Measurements from ENCODE around the gene FBXO3.

Gene FBXO3

DNA sequence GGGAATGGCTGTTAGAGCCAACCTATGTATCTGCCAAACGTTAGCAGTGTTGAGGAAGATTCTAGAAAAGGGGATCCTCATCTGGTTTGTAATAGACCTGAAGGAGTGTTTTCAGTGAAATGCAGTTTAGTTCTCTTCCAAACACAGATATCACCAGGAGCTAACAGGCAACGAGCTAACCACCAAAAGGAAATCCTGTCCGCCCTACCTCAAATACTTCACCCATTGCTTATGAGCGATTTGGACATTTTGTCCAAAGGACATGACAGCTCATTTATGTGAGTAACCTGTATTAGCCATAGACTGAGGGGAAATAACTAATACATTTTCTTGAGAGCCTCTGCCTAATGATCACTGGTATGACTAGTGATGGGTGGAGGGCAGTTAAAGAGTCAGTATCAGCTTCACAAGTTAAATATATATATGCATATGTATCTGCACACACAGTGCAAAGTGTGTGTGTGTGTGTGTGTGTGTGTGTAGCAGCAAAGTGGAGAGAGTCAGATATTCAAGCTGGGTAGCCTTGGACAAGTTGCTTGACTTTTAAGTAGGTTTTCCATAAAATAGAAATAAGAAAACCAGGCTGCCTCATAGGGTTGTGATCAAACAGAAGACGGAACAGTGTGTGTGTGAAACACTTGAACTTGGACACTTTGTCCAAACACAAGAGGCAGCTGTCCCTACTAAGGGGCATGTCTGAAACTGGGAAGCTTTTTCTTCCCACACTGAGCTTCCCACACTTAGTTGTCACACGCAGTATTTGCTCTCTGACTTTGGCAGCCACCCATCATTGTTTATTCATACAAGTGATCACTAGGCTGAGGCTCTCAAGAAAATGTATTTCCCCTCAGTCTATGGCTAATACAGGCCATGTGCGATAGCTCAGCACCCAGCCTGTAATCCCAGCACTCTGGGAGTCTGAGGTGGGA is 72.8 kb downstream of the FBXO3 start:
- TF ChIP-seq, protein P1, sequence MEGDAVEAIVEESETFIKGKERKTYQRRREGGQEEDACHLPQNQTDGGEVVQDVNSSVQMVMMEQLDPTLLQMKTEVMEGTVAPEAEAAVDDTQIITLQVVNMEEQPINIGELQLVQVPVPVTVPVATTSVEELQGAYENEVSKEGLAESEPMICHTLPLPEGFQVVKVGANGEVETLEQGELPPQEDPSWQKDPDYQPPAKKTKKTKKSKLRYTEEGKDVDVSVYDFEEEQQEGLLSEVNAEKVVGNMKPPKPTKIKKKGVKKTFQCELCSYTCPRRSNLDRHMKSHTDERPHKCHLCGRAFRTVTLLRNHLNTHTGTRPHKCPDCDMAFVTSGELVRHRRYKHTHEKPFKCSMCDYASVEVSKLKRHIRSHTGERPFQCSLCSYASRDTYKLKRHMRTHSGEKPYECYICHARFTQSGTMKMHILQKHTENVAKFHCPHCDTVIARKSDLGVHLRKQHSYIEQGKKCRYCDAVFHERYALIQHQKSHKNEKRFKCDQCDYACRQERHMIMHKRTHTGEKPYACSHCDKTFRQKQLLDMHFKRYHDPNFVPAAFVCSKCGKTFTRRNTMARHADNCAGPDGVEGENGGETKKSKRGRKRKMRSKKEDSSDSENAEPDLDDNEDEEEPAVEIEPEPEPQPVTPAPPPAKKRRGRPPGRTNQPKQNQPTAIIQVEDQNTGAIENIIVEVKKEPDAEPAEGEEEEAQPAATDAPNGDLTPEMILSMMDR (IDR thresholded peaks at IDR 0.05; ENCODE audit: unreplicated experiment in 3 of 3): no peak
- H3K36me3 Mint-ChIP-seq (ENCODE audit: low read depth): peaks cover 9% of the 10 kb centered on the region

DNA sequence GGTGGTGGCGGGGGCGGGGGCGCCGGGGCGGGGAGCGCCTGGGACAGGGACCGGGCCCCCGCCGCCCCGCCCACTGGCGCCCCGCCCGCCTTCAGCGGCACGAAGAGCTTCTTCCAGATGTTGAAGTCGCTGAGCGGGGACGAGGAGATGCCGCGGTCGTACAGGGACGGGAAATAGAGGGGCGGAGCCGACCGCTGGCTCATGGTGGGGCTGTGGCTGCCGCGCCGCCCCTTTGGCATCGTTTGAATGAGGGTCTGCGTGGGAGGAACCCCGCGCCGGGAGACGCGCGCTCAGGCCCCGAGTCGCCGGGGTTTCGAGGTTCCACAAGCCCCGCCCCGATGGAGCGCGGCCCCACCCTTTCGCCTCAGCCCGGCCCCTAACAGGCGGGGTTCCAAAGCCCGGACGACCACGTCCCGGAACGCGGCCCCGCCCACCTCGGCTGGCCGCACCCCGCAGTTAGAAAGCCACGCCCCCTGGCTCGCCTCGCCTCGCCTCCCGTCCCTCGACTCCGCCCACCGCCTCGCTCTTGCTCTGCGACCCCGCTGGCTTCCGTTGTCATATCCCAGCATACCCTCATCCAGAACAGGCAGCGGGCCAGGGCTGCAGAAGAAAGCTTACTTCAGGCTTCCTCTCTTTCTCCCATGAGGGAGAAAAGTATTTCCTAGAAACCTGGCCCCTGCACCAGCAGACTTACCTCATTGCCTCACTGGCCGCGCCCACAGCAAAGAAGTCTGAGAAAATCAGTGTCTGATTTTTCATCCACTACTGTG is 73.6 kb downstream of the FBXO3 start, which contains the start of gene C11orf91:
Gene C11orf91, minus strand, starts transcription at position 325 of the 770 bp plus-strand sequence. Its CDS starts 86 bp downstream, at position 239.
- H3K4me3 Mint-ChIP-seq: peak within 1 kb of the TSS; percentile 80 to 85 (median 82)
- peaks cover 2% of the 10 kb centered on the region for H3K36me3 Mint-ChIP-seq (ENCODE audit: low read depth)
- H3K9me3 Mint-ChIP-seq: no peaks in the 10 kb centered on the region
- peak within 1 kb of the TSS; percentile 96 to 98 (median 97) for H3K27ac Mint-ChIP-seq
- peaks cover 32% of the 10 kb centered on the region for H3K4me1 Mint-ChIP-seq
- no peaks in the 10 kb centered on the region for H3K27me3 Mint-ChIP-seq (ENCODE audit: low read depth)
- TF ChIP-seq, protein P1 (IDR thresholded peaks at IDR 0.05; ENCODE audit: unreplicated experiment in 3 of 3): no peak

More for the DNA sequence above, 72.8 kb downstream of the FBXO3 start:
- H3K27me3 Mint-ChIP-seq (ENCODE audit: low read depth): no peaks in the 10 kb centered on the region
- H3K9me3 Mint-ChIP-seq: no peaks in the 10 kb centered on the region
- peak overlapping the region; percentile 80 to 83 (median 80) for H3K4me3 Mint-ChIP-seq
- peaks cover 25% of the 10 kb centered on the region for H3K4me1 Mint-ChIP-seq
- peak overlapping the region; percentile 96 to 98 (median 97) for H3K27ac Mint-ChIP-seq

DNA sequence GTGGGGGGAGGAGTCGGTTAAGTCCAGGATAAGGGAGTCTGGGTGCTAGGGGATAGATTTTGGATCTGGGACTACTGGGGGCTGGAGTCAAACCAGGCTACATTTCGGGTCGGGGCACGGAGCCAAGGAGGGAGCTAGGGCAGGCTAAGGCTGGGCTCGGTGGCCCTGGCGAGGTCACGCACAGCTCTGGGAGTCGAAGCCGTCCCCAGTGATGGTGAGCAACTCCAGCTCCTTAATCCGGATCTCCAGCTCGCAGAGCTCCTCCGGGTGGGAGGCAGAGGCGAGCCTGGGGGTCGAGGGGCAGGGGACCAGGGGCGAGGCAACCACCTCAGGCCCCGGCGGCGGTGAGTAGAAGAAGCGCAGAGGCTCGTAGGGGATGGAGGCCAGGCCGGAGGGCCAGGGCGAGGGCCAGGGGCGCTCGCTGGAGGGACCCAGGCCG is 74.2 kb downstream of the FBXO3 start:
- peak overlapping the region in 1 of 3 experiments; percentile 82 for H3K27ac Mint-ChIP-seq
- H3K36me3 Mint-ChIP-seq (ENCODE audit: low read depth): no peaks in the 10 kb centered on the region
- TF ChIP-seq, protein P1 (IDR thresholded peaks at IDR 0.05; ENCODE audit: unreplicated experiment in 3 of 3): no peak
- H3K4me3 Mint-ChIP-seq: peak overlapping the region; percentile 80 to 85 (median 82)
- H3K4me1 Mint-ChIP-seq: peaks cover 38% of the 10 kb centered on the region
- no peaks in the 10 kb centered on the region for H3K9me3 Mint-ChIP-seq
- H3K27me3 Mint-ChIP-seq (ENCODE audit: low read depth): no peaks in the 10 kb centered on the region

DNA sequence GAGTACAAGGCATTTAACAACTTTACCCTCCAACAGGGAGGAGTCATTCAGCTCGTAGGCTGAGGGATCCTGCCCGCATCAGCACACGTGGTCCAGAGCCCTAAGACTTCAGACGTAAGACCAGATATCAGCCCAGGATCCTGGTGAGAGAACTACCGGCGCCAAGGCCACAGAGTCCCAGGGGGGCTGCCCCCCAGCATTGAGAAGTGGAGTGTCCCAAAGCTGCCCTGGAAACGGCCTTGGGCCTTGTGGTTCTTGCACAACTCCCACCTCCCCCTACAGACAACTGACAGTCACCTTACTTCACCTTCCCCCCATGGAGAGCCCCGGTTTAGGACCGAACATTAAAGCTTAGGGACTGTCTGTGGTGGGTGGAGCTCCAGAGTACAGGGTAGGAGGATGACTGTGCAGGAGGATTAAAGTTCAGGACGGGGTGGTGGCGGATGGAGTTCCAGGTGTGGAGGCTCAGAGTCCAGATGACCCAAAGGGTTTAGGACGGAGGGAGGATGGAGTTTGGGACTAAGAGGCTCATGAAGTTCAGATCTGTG is 74.7 kb downstream of the FBXO3 start:
- Mint-ChIP-seq H3K27me3 (ENCODE audit: low read depth) (no peaks in the 10 kb centered on the region), H3K36me3 (ENCODE audit: low read depth) (no peaks in the 10 kb centered on the region), H3K27ac (peak overlapping the region in 2 of 3 experiments; percentile 45 to 82), H3K9me3 (no peaks in the 10 kb centered on the region), H3K4me1 (peaks cover 40% of the 10 kb centered on the region), H3K4me3 (peak overlapping the region; percentile 80 to 85 (median 82))
- TF ChIP-seq, protein P1 (IDR thresholded peaks at IDR 0.05; ENCODE audit: unreplicated experiment in 3 of 3): no peak

DNA sequence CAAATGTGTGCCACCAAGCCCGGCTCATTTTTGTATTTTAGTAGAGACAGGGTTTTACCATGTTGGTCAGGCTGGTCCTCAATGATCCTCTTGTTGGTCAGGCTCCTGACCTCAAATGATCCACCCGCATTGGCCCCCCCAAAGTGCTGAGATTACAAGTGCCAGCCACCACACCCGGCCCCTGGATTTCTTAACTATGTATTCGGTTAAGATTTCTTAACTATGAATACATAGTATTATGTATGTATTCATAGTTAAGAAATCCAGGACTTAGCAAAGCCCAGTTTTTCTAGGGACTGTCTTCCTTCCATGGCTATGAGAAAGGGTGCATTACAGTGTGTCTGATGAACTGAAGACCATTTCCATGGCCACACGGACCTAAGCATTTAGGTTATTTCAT is 75.4 kb downstream of the FBXO3 start:
- peaks cover 37% of the 10 kb centered on the region for H3K4me1 Mint-ChIP-seq
- TF ChIP-seq, protein P1 (IDR thresholded peaks at IDR 0.05; ENCODE audit: unreplicated experiment in 3 of 3): no peak
- H3K27ac Mint-ChIP-seq: no peak overlapping the region
- no peaks in the 10 kb centered on the region for H3K36me3 Mint-ChIP-seq (ENCODE audit: low read depth)
- no peaks in the 10 kb centered on the region for H3K27me3 Mint-ChIP-seq (ENCODE audit: low read depth)
- peak overlapping the region in 1 of 3 experiments; percentile 85 for H3K4me3 Mint-ChIP-seq
- H3K9me3 Mint-ChIP-seq: no peaks in the 10 kb centered on the region
